Measurements from ENCODE around the gene SNX3. TPM values are rescaled to one million over a fixed set of nuclear protein-coding genes. Genes with fewer than 3 reads are reported as not detected.

Gene SNX3
- total RNA-seq, 1 donor: 87.8 TPM

DNA sequence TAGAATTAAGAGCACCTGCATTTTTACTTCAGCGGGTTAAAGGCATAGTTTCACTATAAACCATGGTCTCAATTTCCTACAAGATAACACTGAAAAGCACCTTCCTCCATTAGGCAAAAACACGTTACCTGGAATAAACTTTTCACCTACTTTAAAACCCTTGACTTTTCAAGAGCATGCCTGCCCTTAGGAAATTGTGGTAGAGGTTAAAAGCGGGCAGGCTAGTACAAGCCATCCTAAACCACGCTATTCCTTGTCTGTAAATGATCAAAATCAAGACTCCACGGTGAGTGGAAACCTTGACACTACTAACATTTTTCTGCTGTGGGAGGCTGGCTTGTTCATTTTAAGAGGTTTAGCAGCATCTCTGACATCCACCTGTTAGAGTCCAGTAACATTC is 51.1 kb downstream of the SNX3 start:
- DNase-seq (ENCODE audit: low read depth in 2 of 3, low spot score in 2 of 3): no peak

DNA sequence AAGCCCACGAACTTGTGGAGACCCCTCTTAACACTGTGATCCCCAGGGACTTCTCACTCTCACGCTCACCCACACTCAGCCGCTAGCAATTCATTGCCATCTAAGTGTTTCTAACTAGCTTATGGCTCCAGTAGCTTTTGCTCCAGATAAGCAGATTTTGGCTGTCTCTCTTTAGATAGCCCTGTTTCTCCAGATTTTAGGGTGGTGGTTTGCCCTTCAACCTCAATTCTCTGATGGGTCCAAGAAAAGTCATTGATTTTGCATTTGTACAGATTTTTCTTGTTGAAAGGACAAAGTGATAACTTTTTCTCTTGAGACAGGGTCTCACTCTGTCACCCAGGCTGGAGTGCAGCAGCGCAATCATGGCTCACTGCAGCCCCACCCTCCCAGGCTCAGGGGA is 53.8 kb downstream of the SNX3 start:
- DNase-seq (ENCODE audit: low read depth in 2 of 3, low spot score in 2 of 3): no peak

DNA sequence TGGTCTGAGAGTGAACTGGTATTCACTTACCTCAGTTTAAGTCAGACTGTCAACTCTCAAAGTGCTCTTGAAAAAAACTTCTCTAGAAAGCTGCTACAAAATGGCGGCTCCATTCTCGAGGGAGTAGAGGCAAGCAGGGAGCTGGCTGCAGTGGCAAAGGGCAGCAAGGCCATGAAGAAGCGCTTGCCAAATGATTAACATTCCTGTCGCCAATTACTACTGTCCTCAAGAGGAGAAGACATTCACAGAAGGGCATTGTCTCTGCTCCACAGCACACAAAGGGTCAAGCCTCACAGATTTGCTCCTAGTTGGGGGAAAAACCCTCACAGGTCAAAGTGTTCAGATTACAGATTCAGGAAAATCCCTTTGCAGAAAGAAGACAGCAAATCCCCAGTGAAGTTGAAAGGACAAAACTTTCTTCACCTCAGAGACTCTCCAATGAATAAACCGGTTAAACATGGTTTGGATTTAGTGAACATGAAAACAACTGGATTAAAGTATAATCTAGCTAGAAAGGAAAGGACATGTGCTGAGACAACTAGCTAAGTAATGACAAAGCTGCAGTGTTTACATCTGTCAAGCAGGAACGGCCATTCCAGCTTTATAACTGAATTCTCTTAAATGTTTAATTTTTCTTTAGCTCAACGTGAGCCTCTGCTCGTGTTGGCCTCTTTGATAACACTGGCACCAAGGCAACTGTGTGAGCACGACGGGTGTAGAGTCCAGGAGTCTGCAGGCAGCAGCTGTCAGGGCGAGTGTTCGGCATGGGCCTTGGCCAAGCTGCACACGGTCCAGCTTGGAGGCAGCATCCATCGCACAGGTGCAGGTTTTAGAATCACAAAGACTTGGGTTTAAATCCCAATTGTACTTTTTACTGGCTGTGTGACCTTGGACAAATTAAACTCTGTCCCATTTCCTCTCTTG is 57.4 kb downstream of the SNX3 start:
- DNase-seq (ENCODE audit: low read depth in 2 of 3, low spot score in 2 of 3): no peak

DNA sequence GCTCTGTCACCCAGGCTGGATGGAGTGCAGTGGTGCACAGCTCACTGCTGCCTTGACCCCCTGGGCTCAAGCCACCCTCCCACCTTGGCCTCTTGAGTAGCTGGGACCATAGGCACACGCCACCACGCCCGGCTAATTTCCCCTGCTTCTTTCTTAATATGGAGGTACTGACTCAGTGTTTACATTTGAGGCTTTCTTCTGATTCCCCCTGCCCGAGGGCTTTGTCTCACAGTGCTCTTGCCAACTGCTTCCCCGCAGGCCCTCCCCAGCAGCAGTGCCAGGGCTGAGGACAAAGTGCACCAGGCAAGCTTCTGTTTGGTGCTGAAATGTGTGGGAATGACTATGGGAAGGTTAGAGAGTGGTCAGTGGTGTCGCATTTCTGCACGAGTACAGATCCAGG is 60.2 kb downstream of the SNX3 start:
- DNase-seq (ENCODE audit: low read depth in 2 of 3, low spot score in 2 of 3): no peak

DNA sequence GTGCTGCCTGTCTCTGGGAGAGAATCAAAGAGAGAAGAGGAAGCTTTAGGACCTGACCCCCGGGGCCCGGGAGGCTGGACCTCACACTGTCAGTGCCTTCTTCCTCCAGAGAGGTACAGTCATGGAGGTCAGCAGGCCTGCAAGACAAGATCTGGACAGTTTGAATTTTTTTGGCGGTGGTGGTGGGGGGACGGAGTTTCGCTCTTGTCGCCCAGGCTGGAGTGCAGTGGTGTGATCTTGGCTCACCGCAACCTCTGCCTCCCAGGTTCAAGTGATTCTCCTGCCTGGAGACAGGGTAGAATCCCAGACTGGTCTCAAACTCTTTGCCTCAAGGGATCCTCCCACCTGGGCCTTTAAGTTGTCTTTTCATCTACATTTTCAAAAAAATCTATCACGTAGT is 60.7 kb downstream of the SNX3 start:
- DNase-seq (ENCODE audit: low read depth in 2 of 3, low spot score in 2 of 3): no peak

DNA sequence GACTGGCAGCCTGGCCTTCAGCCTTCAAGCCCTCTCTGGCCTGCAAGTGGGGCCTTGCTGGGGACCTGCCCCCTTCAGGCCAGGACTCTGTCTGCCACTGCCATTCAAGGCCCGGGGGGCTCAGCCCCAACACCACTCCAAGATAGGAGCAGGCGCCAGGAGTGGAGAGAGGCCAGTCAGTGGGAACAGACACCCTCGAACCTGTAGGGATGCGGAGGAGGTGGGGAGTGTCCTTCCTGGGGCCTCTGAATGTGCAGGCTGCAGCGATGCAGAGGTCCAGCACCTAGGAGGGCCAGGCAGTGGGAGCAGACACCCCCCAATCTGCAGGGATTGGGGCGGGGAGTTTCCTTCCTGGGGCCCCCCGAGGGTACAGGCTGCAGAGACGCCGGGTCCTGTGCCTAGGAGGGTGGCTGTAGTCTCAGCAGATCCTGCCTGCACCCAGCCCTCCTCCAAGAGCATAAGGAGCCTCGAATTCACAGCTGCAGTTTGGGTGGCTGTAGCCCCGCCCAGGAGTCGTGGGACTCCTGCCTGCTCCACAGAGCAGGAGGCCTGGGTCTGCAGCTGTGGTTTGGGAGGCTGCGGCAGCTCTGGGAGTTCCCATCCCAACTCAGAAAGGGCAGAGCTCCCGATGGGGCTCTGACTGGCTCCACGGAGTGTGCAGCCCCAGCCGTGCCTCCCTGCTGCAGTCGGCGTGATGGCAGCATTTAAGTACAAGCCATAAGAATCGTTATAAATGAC is 61.9 kb downstream of the SNX3 start:
- DNase-seq (ENCODE audit: low read depth in 2 of 3, low spot score in 2 of 3): no peak

DNA sequence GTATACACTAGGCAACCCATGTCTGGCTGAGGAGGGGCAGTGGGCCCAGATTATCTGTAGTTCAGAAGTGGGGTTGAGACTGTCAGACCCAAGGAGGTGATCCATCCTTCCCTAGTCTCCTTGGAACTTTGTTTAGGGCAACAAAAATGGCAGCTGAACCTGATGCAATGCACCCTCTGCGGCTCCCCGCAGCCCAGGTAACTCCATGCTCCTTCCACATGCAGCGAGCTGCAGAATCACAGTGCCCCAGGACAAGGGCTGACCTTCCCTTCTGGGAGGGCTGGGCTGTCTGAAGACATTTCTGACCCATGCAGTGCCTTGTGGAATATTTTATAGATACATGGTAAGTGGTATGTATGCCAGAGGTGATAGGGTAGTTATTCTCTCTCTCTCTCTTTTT is 65.6 kb downstream of the SNX3 start:
- DNase-seq (ENCODE audit: low read depth in 2 of 3, low spot score in 2 of 3): no peak

DNA sequence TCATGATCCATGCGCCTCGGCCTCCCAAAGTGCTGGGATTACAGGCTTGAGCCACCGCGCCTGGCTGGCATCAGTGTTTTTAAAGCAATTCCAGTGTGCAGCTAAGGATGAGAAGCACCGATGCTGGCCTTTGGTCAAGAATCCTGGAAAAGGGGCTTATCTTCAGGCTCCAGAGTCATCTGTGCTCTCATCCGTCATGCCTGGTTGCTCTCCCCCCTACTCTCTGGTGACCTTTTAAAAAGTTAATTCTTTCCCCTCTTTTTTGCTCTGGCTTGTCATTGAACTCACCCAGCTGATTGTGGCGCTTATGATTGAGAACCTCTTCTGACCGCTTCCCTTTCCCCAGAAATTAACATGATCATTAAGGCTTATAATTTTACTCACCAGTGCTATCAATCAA is 66.3 kb downstream of the SNX3 start:
- DNase-seq (ENCODE audit: low read depth in 2 of 3, low spot score in 2 of 3): no peak

DNA sequence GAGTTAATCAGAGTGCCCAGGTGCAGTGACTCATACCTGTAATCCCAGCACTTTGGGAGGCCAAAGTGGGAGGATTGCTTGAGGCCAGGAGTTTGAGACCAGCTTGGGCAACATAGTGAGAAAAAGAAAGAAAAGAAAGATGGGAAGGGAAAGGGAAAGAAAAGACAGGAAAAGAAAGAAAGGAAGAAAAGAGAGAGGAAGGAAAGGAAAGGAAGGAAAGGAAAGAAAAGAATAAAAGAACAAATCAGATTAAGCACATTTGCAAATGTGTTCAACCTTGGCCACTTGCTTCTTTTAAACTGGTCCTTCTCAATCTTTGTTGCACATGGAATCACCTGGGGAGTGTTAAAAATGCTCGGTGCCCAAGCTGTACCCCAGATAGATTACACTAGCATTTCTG is 67.0 kb downstream of the SNX3 start:
- DNase-seq (ENCODE audit: low read depth in 2 of 3, low spot score in 2 of 3): no peak

DNA sequence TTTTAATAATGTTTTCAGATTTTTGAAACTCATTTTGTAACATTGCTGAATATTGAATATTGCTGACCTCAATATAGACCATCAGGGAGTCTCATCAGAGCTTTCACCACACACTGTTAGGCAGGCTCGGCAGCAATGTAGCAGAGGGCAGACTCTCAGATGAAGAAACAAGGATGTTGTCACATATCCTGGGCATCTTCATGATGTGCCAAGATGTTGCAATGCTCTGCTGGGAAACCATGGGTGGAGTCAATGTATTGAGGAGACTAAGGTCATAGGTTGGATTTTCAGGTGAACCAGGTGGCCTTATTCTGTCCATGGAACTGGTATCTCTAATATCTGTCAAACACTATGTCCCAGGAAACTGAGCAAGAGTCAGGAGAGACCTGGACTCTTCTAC is 67.7 kb downstream of the SNX3 start:
- no peak for DNase-seq (ENCODE audit: low read depth in 2 of 3, low spot score in 2 of 3)

DNA sequence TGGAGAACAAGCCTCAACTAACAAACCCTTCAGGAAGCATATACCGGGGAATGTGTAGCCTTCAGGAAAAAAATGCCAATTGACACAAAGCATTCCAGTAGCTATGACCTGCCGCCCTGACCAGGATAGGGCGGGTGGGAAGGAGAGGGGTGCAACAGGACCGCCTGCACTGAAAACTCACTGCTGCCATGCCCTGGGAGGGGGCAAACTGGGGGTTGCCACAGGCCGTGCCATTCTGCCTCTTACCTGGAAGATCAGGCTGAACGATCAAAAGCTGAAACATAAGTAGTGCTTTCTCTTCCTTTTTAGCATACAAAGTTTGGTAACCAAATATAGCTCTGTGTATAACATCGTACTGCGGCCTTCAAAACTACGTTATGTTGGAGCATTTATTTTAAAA is 73.3 kb downstream of the SNX3 start:
- no peak for DNase-seq (ENCODE audit: low read depth in 2 of 3, low spot score in 2 of 3)

DNA sequence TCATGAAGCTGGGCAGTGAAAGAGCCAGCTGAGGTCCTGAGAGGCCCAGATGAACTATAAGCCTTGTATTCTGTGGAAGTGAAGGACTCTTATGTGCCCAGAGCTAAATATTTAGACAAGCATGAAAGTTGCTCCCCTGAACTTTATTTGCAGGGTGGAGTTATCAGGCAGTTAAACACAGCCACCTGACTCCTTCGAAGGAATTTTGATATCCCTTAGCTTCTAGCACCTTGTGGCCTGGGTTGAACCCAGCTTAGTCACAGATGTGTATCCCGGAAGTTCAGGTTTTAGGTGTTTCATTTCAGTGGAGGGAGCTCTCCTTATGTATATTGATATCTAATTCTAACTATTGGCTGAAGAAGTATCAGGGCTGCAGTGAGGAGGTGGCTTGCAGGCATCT is 74.6 kb downstream of the SNX3 start:
- no peak for DNase-seq (ENCODE audit: low read depth in 2 of 3, low spot score in 2 of 3)

DNA sequence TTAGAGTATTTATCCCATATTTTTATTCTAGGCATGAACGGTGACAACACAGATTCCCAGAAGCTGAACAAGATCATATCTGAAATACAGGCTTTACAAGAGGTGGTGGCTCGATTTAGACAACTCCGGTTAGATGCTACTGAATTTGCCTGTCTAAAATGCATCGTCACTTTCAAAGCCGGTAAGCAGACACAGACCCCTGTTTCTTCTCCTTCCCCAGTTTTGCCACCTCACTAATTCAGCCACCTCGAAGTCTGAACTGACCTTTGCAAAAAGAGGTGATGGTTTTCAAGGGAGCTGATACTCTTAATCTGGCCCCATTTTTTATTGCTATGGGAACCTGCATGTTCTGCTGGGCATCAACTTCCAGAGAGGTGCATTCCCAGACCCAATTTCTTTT is 80.1 kb downstream of the SNX3 start:
- DNase-seq (ENCODE audit: low read depth in 2 of 3, low spot score in 2 of 3): no peak

DNA sequence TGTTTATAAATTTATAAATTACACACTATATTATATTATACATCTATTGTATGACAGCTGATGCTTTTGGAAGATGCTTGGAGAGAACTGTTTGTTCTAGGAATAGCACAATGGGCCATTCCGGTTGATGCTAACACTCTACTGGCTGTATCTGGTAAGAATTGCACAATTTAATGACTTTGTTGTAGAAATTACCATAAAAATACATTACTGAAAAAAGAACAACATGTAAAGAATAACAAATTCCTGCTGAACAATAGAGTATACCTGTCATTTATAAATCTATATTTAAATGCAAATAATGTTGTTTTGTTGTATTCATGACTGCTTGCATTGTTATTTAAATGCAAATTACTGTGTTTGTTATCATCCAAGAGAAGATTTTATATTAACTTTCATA is 80.6 kb downstream of the SNX3 start:
- no peak for DNase-seq (ENCODE audit: low read depth in 2 of 3, low spot score in 2 of 3)

DNA sequence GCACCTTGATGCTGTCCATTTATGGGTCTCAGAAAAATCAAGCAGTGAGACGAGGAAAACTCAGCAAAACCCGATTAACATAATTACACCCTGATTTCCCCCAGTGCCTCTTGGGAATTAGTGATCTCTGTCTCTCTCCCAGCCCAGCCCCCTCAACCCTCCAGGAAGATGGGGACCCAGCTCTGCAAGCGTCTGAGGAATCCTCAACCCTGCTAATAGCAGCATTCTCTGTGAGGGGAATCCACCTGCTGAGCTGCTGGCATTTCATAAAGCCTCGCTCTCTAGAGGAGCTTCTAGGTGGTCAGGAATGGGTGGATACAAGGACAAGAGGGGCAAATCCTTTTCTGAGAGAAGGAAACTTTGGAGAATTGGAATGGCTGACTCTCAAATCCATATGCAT is 81.1 kb downstream of the SNX3 start:
- no peak for DNase-seq (ENCODE audit: low read depth in 2 of 3, low spot score in 2 of 3)

DNA sequence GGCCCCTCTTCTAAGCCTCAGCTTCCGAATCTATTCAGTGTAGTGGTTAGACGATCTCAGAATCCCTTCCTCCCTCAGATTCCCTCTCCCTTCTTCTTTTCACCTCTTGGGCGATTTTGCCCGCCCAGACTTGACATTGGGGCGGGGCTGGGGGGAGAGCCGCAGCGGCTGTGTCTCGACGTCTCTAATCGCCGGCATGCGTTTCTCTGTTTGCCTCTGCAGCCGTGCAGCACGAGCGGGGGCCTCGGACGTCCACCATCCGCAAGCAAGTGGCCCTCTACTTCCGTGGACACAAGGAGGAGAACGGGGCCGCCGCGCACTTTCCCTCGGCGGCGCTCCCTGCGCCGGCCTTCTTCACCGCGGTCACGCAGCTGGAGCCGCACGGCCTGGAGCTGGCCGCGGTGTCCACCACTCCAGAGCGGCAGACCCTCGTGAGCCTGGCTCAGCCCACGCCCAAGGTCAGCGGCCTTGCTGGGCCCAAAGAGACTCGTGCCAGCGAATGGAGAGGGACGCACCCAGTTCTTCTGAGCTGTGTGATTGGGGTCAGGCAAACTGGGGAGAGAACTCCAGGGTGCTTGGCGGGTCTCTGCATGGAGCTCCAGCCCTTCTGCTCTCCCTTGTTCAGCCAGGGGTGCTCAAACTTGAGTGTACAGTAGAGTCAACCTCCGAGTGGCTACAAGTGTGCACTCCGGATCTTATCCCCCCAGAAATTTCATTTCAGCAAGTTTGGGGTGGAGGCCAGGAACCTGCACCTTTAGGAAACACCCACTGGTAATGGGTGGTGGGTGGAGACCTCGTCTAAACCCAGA is 84.4 kb downstream of the SNX3 start:
- DNase-seq (ENCODE audit: low read depth in 2 of 3, low spot score in 2 of 3): no peak

DNA sequence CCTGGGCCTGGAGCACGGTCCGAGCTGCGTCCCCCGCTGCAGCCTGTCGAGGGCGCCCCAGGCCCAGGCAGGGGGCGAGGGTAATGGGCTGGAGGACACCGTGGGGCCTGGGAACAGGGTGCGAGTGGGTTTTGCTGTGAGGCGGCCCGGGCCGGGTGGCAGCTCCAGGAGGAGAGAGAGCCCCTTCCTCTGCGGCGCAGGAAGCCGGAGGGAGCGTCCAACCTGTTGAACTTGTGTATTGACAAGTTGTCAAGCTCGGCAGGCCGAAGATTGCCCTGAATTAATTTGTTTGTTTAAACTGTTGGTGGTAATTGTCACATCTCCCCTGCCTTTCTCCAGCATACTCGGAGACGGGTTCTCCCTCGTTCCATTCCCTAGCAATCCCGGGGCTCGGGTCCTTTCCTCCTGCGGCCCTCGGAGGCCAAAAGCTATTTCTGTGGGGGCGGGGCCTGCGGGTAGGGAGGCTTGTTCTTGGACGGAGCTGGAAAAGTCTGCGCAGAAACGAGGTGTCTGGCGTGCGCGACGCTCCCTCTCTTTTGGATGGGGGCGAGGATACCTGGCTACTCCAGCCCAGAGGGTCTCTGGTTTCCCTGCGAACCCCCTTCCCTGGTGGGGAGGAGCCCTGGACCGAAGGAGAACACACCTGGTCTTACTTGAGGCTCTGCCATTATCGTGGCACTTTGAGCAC is 85.1 kb downstream of the SNX3 start:
- DNase-seq (ENCODE audit: low read depth in 2 of 3, low spot score in 2 of 3): no peak

DNA sequence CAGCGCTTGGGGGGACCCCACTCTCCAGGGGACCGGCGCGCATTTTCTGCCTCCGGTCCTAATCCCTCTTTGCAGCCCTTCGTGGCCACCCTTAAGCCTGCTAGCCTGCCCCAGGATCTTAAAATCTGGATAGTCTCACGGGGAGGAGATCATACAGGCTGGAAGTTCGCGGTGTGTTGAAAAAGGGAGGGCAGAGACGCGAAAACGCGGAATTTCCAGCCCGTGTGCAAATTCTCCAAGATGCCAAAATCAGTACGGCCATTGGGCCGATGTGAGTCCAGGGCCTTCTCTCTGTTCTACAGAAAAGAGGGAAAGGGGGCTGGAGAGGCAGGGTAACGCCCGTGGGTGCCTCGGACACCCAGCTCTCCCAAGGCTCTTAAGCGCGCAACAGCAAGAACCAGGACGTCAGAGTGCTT is 85.7 kb downstream of the SNX3 start:
- DNase-seq (ENCODE audit: low read depth in 2 of 3, low spot score in 2 of 3): no peak

DNA sequence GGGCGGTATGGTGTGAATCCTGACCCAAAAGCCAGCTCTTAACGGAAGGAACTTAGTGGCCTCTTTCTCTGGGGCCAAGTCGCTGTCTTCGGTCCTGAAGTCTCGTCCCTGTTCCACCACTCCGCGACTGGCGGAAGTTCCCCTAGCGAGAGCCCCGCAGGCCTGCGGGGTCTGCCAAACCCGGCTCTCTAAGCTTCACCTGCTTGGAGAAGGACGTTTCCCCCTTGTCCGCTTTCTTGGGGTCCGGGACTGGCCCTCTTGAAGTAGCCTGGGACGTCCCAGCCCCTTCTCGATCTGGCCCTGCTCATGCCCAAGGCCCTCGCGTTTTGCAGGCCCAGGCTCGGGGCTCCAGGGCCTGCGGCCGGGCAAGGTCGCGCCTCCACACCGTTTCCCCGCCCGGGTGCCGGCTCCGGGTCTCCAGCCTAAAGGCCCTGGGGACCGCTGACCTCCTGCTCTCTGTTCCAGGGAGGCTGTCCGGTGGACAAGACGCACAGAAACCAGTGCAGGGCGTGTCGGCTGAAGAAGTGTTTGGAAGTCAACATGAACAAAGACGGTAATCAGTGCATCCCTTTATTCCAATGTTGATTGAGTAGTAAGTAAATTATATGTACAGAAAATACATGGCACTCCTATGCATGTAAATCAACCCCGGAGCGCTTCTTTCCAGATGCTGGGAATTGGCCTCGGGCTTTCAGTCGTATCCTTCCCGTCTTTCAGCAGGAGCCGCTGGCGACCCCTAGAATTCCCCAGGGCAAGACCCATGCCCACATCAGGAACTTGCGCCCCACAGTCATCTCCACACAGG is 86.3 kb downstream of the SNX3 start:
- DNase-seq (ENCODE audit: low read depth in 2 of 3, low spot score in 2 of 3): peak in 2 of 3 donors; percentile 75 to 86
